SU-DHL-6 (cell line): Measurements from ENCODE around the gene ANKRD31.
"Not testable (repeated sequence)": the region's sequence is repeated elsewhere in the genome, so short reads cannot be mapped to it uniquely, and the experiment has no call there.

ENCODE experiments used
- H2AFZ ChIP-seq: fragments of 200-600 bp; sonication (generic); 2 replicates; pipeline ENCODE4 v1.6.1; 2014; ENCODE audit warnings: low read depth, mild to moderate bottlenecking, moderate library complexity, mixed read lengths, antibody characterized with exemption, low read length; ENCODE audit not compliant: severe bottlenecking
- H3F3A ChIP-seq: fragments of 200-600 bp; shearing (Covaris generic); 2 replicates; pipeline ENCODE4 v1.6.0; 2016; ENCODE audit warnings: antibody characterized with exemption, mild to moderate bottlenecking; ENCODE audit not compliant: insufficient read depth
- H3K27ac ChIP-seq: fragments of 200-600 bp; sonication (generic); 2 replicates; pipeline ENCODE4 v1.5.1; 2016; ENCODE audit warnings: low read depth, mild to moderate bottlenecking, low read length, moderate library complexity, mixed read lengths
- H3K27me3 ChIP-seq: fragments of 200-600 bp; sonication (generic), shearing (Covaris generic); 2 replicates; pipeline ENCODE4 v1.6.0; 2014; ENCODE audit warnings: mild to moderate bottlenecking, low read length
- H3K36me3 ChIP-seq: fragments of 200-600 bp; sonication (generic); 2 replicates; pipeline ENCODE4 v1.6.1; 2014; ENCODE audit warnings: mild to moderate bottlenecking, low read length, mixed read lengths
- H3K4me2 ChIP-seq: fragments of 300-600, 200-600 bp; shearing (Covaris generic), sonication (generic); 2 replicates; pipeline ENCODE4 v1.6.0; 2014; ENCODE audit warnings: low read length, low read depth, mild to moderate bottlenecking; ENCODE audit not compliant: poor library complexity, severe bottlenecking
- H3K4me3 ChIP-seq: fragments of 200-600 bp; sonication (generic); 2 replicates; pipeline ENCODE4 v1.5.1; 2014; ENCODE audit warnings: antibody characterized with exemption, low read length, mild to moderate bottlenecking, mixed read lengths; ENCODE audit not compliant: insufficient read depth, poor library complexity, severe bottlenecking
- H3K79me2 ChIP-seq: fragments of 200-600 bp; sonication (generic); 2 replicates; pipeline ENCODE4 v1.6.1; 2014; ENCODE audit warnings: mild to moderate bottlenecking, low read length, moderate library complexity; ENCODE audit not compliant: insufficient read depth
- H3K9ac ChIP-seq: fragments of 200-600 bp; sonication (generic); 2 replicates; pipeline ENCODE4 v1.7.0; 2014; ENCODE audit warnings: mild to moderate bottlenecking, low read length
- H3K9me2 ChIP-seq: fragments of 200-600 bp; sonication (generic); replicated peaks from 2 replicates; pipeline ENCODE4 v1.6.1; 2014; ENCODE audit warnings: low read length; ENCODE audit not compliant: insufficient read depth
- H3K9me3 ChIP-seq: fragments of 200-600 bp; sonication (generic); 2 replicates; pipeline ENCODE4 v1.6.1; 2014; ENCODE audit warnings: low read length, mixed read lengths; ENCODE audit not compliant: insufficient read depth
- H4K20me1 ChIP-seq: fragments of 200-600 bp; sonication (generic); 2 replicates; pipeline ENCODE4 v1.6.1; 2014; ENCODE audit warnings: low read depth, mild to moderate bottlenecking, antibody characterized with exemption, low read length, moderate library complexity, mixed read lengths
- CTCF ChIP-seq: fragments of 200-600 bp; sonication (generic); IDR thresholded peaks from one replicate; pipeline ENCODE4 v1.5.1; 2017; ENCODE audit warnings: antibody characterized with exemption, mild to moderate bottlenecking, low read length, moderate library complexity; ENCODE audit not compliant: insufficient read depth, poor library complexity, severe bottlenecking
- EZH2phosphoT487 ChIP-seq: fragments of 200-600 bp; sonication (generic), shearing (Covaris generic); conservative IDR thresholded peaks from 2 replicates; pipeline ENCODE4 v1.6.1; 2018; ENCODE audit warnings: mild to moderate bottlenecking, antibody characterized with exemption, low read length, moderate library complexity, mixed read lengths

The ANKRD31 gene

DNA sequence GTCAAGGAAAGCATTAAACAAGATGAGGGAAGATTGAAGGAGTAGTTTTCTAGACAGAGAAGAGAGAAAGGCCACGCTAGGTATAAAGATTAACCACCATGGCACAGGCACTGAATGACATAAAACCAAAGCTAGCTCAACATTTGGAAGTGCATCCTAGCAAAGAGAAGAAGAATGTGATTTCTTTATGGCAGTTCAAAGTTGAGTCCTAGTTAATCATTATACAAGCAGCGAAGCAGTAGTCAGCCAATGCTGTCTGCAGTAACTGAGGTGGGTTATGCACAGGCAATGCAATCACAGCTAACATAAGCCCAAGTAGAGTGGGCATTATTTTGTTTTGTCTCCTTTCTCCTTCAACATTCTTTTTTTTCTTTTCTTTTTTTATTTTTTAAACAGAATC lies 24.0 kb upstream of the ANKRD31 start:
- no peaks in the 10 kb centered on the region for H3K9me2 ChIP-seq
- no peak overlapping the region for H3K9ac ChIP-seq
- H3F3A ChIP-seq, result no peaks in the 10 kb centered on the region
- no peaks in the 10 kb centered on the region for H3K9me3 ChIP-seq
- no peaks in the 10 kb centered on the region for H3K36me3 ChIP-seq
- no peaks in the 10 kb centered on the region for H4K20me1 ChIP-seq
- TF ChIP-seq CTCF, result no peak
- no peak for TF ChIP-seq EZH2phosphoT487
- H3K27ac ChIP-seq, result no peak overlapping the region
- no peak overlapping the region for H3K4me3 ChIP-seq
- H2AFZ ChIP-seq, result no peak overlapping the region
- no peaks in the 10 kb centered on the region for H3K27me3 ChIP-seq
- no peaks in the 10 kb centered on the region for H3K79me2 ChIP-seq
- H3K4me2 ChIP-seq, result no peak overlapping the region

GRCh38 chr5:75250452-75250851 lies 13.8 kb upstream of the ANKRD31 start:
- not testable (repeated sequence) for H3F3A ChIP-seq, H3K79me2 ChIP-seq, H2AFZ ChIP-seq, H3K36me3 ChIP-seq, H3K27ac ChIP-seq, H3K9me2 ChIP-seq, H3K9ac ChIP-seq, H3K4me2 ChIP-seq, H4K20me1 ChIP-seq, H3K27me3 ChIP-seq, H3K9me3 ChIP-seq, H3K4me3 ChIP-seq

DNA sequence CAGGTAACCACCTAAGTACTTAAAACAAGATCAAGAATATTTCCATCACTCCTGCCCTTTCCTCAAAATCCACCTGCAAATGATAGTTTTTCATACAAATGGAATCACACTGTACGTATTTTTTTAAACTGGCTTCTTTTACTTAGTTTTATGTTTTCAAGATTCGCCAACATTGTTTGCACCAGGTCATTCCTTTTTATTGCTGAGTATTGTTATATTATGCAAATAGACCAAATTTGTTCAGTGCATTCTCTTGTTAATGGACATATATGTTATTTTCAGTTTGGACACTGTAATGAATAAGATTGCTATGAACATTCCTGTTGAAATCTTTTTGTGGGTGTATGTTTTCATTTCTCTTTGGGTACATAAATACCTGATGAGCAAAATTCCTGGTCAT lies 8.3 kb upstream of the ANKRD31 start:
- H4K20me1 ChIP-seq, result no peaks in the 10 kb centered on the region
- no peaks in the 10 kb centered on the region for H3K36me3 ChIP-seq
- H3K27ac ChIP-seq, result no peak overlapping the region
- H3F3A ChIP-seq, result no peaks in the 10 kb centered on the region
- H3K9ac ChIP-seq, result no peak overlapping the region
- TF ChIP-seq CTCF (no peak), EZH2phosphoT487 (no peak)
- H2AFZ ChIP-seq, result no peak overlapping the region
- H3K9me2 ChIP-seq, result no peaks in the 10 kb centered on the region
- H3K4me2 ChIP-seq, result no peak overlapping the region
- H3K27me3 ChIP-seq, result no peaks in the 10 kb centered on the region
- H3K4me3 ChIP-seq, result no peak overlapping the region
- H3K79me2 ChIP-seq, result no peaks in the 10 kb centered on the region
- no peaks in the 10 kb centered on the region for H3K9me3 ChIP-seq

DNA sequence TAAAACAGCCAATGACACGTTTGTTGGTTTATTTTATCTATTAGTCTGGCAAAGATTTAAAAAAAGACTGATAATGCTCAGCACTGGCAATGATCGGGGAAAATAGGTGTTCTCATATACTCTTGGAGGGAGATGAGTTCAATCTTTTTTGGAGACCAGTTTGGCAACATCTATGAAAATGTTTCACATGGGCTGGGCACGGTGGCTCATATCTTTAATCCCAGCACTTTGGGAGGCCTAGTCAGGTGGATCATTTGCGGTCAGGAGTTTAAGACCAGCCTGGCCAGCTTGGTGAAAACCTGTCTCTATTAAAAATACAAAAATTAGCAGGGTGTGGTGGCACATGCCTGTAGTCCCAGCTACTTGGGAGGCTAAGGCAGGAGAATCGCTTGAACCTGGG lies 6.8 kb upstream of the ANKRD31 start:
- no peaks in the 10 kb centered on the region for H3K36me3 ChIP-seq
- no peaks in the 10 kb centered on the region for H3K9me2 ChIP-seq
- no peaks in the 10 kb centered on the region for H3K9me3 ChIP-seq
- no peaks in the 10 kb centered on the region for H4K20me1 ChIP-seq
- H2AFZ ChIP-seq, result no peak overlapping the region
- 0 out of 2 replicates have a peak, but pooled peaks cover 2% of the 10 kb centered on the region for H3F3A ChIP-seq
- H3K27ac ChIP-seq, result no peak overlapping the region
- H3K9ac ChIP-seq, result no peak overlapping the region
- H3K27me3 ChIP-seq, result no peaks in the 10 kb centered on the region
- H3K4me2 ChIP-seq, result no peak overlapping the region
- TF ChIP-seq EZH2phosphoT487, result no peak
- TF ChIP-seq CTCF, result no peak
- no peak overlapping the region for H3K4me3 ChIP-seq
- no peaks in the 10 kb centered on the region for H3K79me2 ChIP-seq
